H9 (cell line): ENCODE data around the gene NHERF1. TPM values are rescaled to one million over a fixed set of nuclear protein-coding genes. Genes with fewer than 3 reads are reported as not detected.
A peak's percentile ranks its signal among the peaks of the same experiment; 100 is the strongest.

Experiments used
- DNase-seq: peaks from one replicate; pipeline ENCODE4 v3.0.0-alpha.2; 2017
- H2AFZ ChIP-seq: one replicate; pipeline ENCODE4 v1.6.1; 2013; ENCODE audit warnings: mild to moderate bottlenecking, low read length, control low read depth, moderate library complexity
- H2AK5ac ChIP-seq: 2 replicates; pipeline ENCODE4 v1.6.1; 2013; ENCODE audit warnings: low read length, control low read depth, mixed read lengths; ENCODE audit not compliant: insufficient read length
- H2BK120ac ChIP-seq: one replicate; pipeline ENCODE4 v1.6.1; 2013; ENCODE audit warnings: low read depth, mild to moderate bottlenecking, low read length, control low read depth, inconsistent platforms; ENCODE audit not compliant: poor library complexity, severe bottlenecking
- H2BK12ac ChIP-seq: 2 replicates; pipeline ENCODE4 v1.6.1; 2013; ENCODE audit warnings: low read length, control low read depth, mixed read lengths, low read depth; ENCODE audit not compliant: insufficient read length
- H2BK15ac ChIP-seq: 2 replicates; pipeline ENCODE4 v1.6.1; 2013; ENCODE audit warnings: low read depth, low read length, control low read depth
- H2BK20ac ChIP-seq: one replicate; pipeline ENCODE4 v1.6.1; 2013; ENCODE audit warnings: low read depth, mild to moderate bottlenecking, low read length, control low read depth, inconsistent platforms; ENCODE audit not compliant: poor library complexity, severe bottlenecking
- H2BK5ac ChIP-seq: 2 replicates; pipeline ENCODE4 v1.6.1; 2013; ENCODE audit warnings: low read length, control low read depth, mixed read lengths; ENCODE audit not compliant: insufficient read length
- H3K14ac ChIP-seq: 2 replicates; pipeline ENCODE4 v1.6.1; 2013; ENCODE audit warnings: low read length, control low read depth; ENCODE audit not compliant: insufficient read depth
- H3K18ac ChIP-seq: 2 replicates; pipeline ENCODE4 v1.6.1; 2013; ENCODE audit warnings: low read depth, mild to moderate bottlenecking, mixed read lengths, low read length, control low read depth; ENCODE audit not compliant: insufficient read length
- H3K23ac ChIP-seq: 2 replicates; pipeline ENCODE4 v1.6.1; 2013; ENCODE audit warnings: low read length, control low read depth, mixed read lengths, low read depth; ENCODE audit not compliant: insufficient read length
- H3K23me2 ChIP-seq: 2 replicates; pipeline ENCODE4 v1.6.1; 2013; ENCODE audit warnings: low read depth, mild to moderate bottlenecking, mixed read lengths, low read length, control low read depth; ENCODE audit not compliant: insufficient read length, poor library complexity, severe bottlenecking
- H3K27ac ChIP-seq: 2 replicates; pipeline ENCODE4 v1.5.1; 2013; ENCODE audit warnings: low read length, control low read depth, mixed read lengths, low read depth; ENCODE audit not compliant: insufficient read length
- H3K27me3 ChIP-seq: 2 replicates; pipeline ENCODE4 v1.6.1; 2013; ENCODE audit warnings: low read length, control low read depth, inconsistent platforms; ENCODE audit not compliant: insufficient read depth
- H3K4ac ChIP-seq: 2 replicates; pipeline ENCODE4 v1.6.1; 2013; ENCODE audit warnings: low read depth, mild to moderate bottlenecking, control low read depth, inconsistent platforms, low read length, moderate library complexity
- H3K4me1 ChIP-seq: 2 replicates; pipeline ENCODE4 v1.6.1; 2013; ENCODE audit warnings: low read length, control low read depth, inconsistent platforms; ENCODE audit not compliant: insufficient read depth
- H3K4me2 ChIP-seq: 2 replicates; pipeline ENCODE4 v1.6.1; 2013; ENCODE audit warnings: low read length, control low read depth, mixed read lengths; ENCODE audit not compliant: insufficient read length, insufficient read depth
- H3K56ac ChIP-seq: 2 replicates; pipeline ENCODE4 v1.6.1; 2013; ENCODE audit warnings: low read depth, mild to moderate bottlenecking, mixed read lengths, low read length, control low read depth; ENCODE audit not compliant: insufficient read length
- H3K79me1 ChIP-seq: 2 replicates; pipeline ENCODE4 v1.6.1; 2013; ENCODE audit warnings: low read depth, mild to moderate bottlenecking, moderate library complexity, low read length, control low read depth, inconsistent platforms; ENCODE audit not compliant: insufficient read depth, poor library complexity, severe bottlenecking
- H3K79me2 ChIP-seq: 2 replicates; pipeline ENCODE4 v1.6.1; 2013; ENCODE audit warnings: low read length, control low read depth, inconsistent platforms; ENCODE audit not compliant: insufficient read depth
- H3K9ac ChIP-seq: 2 replicates; pipeline ENCODE4 v1.6.1; 2013; ENCODE audit warnings: low read length, control low read depth, mixed read lengths; ENCODE audit not compliant: insufficient read length; ENCODE audit errors: extremely low read depth
- H3K9me3 ChIP-seq: one replicate; pipeline ENCODE4 v1.6.1; 2013; ENCODE audit warnings: low read depth, low read length, inconsistent platforms; ENCODE audit not compliant: control insufficient read depth
- H3T11ph ChIP-seq: one replicate; pipeline ENCODE4 v1.6.1; 2013; ENCODE audit warnings: mild to moderate bottlenecking, low read length, control low read depth, inconsistent platforms
- H4K20me1 ChIP-seq: one replicate; pipeline ENCODE4 v1.6.1; 2013; ENCODE audit not compliant: control insufficient read depth, insufficient read length, insufficient read depth
- H4K5ac ChIP-seq: 2 replicates; pipeline ENCODE4 v1.6.1; 2013; ENCODE audit warnings: low read depth, mild to moderate bottlenecking, mixed read lengths, low read length, control low read depth; ENCODE audit not compliant: insufficient read length
- H4K8ac ChIP-seq: replicated peaks from 2 replicates; pipeline ENCODE4 v1.6.1; 2013; ENCODE audit warnings: low read length, control low read depth, mixed read lengths, low read depth; ENCODE audit not compliant: insufficient read length
- H4K91ac ChIP-seq: 2 replicates; pipeline ENCODE4 v1.6.1; 2013; ENCODE audit warnings: low read depth, mild to moderate bottlenecking, moderate library complexity, mixed read lengths, low read length, control low read depth; ENCODE audit not compliant: insufficient read length
- H3K27ac Mint-ChIP-seq, 3 experiments: 2 replicates in 2 of 3; 3 replicates in 1 of 3; pipeline ENCODE4 v1.8.0; 2020 to 2021; ENCODE audit warnings: mixed read lengths in 3 of 3, mild to moderate bottlenecking in 1 of 3, moderate library complexity in 1 of 3
- H3K27me3 Mint-ChIP-seq: 2 replicates; pipeline ENCODE4 v1.8.0; 2021; ENCODE audit warnings: low read depth, mild to moderate bottlenecking, moderate library complexity, mixed read lengths
- H3K36me3 Mint-ChIP-seq, 3 experiments: 2 replicates in 2 of 3; 3 replicates in 1 of 3; pipeline ENCODE4 v1.8.0; 2020 to 2021; ENCODE audit warnings: low read depth in 3 of 3, mixed read lengths in 3 of 3; ENCODE audit not compliant: insufficient read depth in 1 of 3
- H3K4me1 Mint-ChIP-seq, 2 experiments: 2 replicates each; pipeline ENCODE4 v1.8.0; 2020; ENCODE audit warnings: mixed read lengths in 2 of 2
- H3K4me3 Mint-ChIP-seq, 2 experiments: 2 replicates in 1 of 2; 3 replicates in 1 of 2; pipeline ENCODE4 v1.8.0; 2020 to 2021; ENCODE audit warnings: mild to moderate bottlenecking in 2 of 2, mixed read lengths in 2 of 2, moderate library complexity in 1 of 2
- H3K9me3 Mint-ChIP-seq, 2 experiments: 2 replicates in 1 of 2; 3 replicates in 1 of 2; pipeline ENCODE4 v1.8.0; 2020; ENCODE audit warnings: mild to moderate bottlenecking in 2 of 2, mixed read lengths in 2 of 2, moderate library complexity in 1 of 2
- WGBS: extraction: QIAGEN DNeasy Blood & Tissue Kit; methylation state at CpG from one replicate; pipeline ENCODE4 v1.1.7; 2013; ENCODE audit warnings: missing lambda C conversion rate, low lambda C conversion rate, mixed read lengths; ENCODE audit not compliant: insufficient read length; ENCODE audit errors: extremely low coverage; 5-methylcytosine and 5-hydroxymethylcytosine counted together
- microRNA-seq: library from miRNA; unstranded; fragments of <30 nt; microRNA quantifications from one replicate; pipeline ENCODE4, GENCODE V29; 2020; ENCODE audit warnings: borderline microRNAs expressed
- total RNA-seq: library from RNA; stranded (reverse); gene quantifications from 2 replicates; pipeline ENCODE4 v1.2.1, GENCODE V29; 2021
- TF ChIP-seq, protein P1 (sequence below): fragments of 200-600 bp; sonication (generic); conservative IDR thresholded peaks from 3 replicates; pipeline ENCODE4 v1.8.0; 2021; ENCODE audit warnings: antibody characterized with exemption, mild to moderate bottlenecking

The NHERF1 gene
- total RNA-seq, 1 experiment from 2014 or later = 74.4 TPM

DNA sequence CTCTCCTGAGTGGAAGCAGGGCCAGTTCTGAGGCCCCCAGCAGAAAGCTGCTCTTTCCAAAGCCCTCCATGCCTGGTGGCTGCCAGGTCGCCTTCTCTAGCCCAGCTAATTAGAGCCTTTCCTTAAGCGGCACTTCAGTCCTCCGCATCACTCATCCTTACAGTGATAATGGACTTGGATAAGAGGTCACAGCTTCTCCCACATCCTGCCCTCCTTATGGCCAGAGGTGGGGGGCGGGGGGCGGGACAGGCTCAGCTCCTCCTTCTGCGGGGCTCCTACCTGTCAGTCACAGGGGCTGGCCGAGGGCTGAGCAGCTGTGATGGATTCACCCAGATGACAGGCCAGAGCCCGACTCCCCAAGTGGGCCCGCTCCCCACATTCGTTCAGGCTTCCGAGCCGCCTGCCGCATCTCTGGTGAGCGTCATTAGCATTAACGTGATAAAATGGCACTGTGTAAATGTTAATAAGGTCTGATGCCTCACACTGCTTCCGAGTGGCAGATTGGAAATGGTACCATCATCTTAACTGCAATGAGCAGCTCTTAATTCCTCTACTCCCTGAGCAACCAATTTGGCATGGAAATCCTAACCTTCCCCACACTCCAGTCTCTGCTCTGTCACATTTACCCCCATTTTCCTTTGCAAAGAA lies 70.0 kb downstream of the NHERF1 start:
- Histone ChIP-seq H3K23me2 (no peaks in the 10 kb centered on the region), H3K79me2 (no peaks in the 10 kb centered on the region), H3K18ac (no peak overlapping the region), H3K27me3 (no peaks in the 10 kb centered on the region), H2BK20ac (no peak overlapping the region), H4K5ac (no peak overlapping the region), H2BK120ac (no peak overlapping the region), H2AK5ac (no peak overlapping the region), H3K79me1 (no peaks in the 10 kb centered on the region), H3K4me1 (no peaks in the 10 kb centered on the region), H2BK5ac (no peak overlapping the region), H3K4me2 (no peak overlapping the region), H3K9me3 (no peaks in the 10 kb centered on the region), H3K56ac (no peak overlapping the region), H3K27ac (no peak overlapping the region), H2BK12ac (no peak overlapping the region), H2BK15ac (no peak overlapping the region), H4K20me1 (no peaks in the 10 kb centered on the region), H4K91ac (no peak overlapping the region), H4K8ac (no peak overlapping the region), H3K9ac (no peak overlapping the region), H2AFZ (no peak overlapping the region), H3T11ph (no peak overlapping the region), H3K4ac (no peak overlapping the region), H3K23ac (no peak overlapping the region), H3K14ac (no peak overlapping the region)
- TF ChIP-seq, protein P1, sequence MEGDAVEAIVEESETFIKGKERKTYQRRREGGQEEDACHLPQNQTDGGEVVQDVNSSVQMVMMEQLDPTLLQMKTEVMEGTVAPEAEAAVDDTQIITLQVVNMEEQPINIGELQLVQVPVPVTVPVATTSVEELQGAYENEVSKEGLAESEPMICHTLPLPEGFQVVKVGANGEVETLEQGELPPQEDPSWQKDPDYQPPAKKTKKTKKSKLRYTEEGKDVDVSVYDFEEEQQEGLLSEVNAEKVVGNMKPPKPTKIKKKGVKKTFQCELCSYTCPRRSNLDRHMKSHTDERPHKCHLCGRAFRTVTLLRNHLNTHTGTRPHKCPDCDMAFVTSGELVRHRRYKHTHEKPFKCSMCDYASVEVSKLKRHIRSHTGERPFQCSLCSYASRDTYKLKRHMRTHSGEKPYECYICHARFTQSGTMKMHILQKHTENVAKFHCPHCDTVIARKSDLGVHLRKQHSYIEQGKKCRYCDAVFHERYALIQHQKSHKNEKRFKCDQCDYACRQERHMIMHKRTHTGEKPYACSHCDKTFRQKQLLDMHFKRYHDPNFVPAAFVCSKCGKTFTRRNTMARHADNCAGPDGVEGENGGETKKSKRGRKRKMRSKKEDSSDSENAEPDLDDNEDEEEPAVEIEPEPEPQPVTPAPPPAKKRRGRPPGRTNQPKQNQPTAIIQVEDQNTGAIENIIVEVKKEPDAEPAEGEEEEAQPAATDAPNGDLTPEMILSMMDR = no peak
- no CpG with 5 or more reads among the region's 16 CpGs for WGBS
- Mint-ChIP-seq H3K27ac (no peak overlapping the region; a peak in 1 of 7 replicates), H3K9me3 (no peaks in the 10 kb centered on the region), H3K36me3 (peaks cover 4 to 6% (median 5%) of the 10 kb centered on the region in 3 experiments; a peak in 5 of 7 replicates), H3K27me3 (no peaks in the 10 kb centered on the region; the same call in 1 of the 2 replicates), H3K4me3 (no peak overlapping the region), H3K4me1 (peaks cover 4 to 7% of the 10 kb centered on the region in 2 experiments; a peak in 3 of 4 replicates)
- DNase-seq = no peak

Small RNA genes within 50 kb of the gene (microRNA-seq; reads per million reads assigned to microRNA genes)
- 5.5 reads per million, percentile 37 among the genes with 10 or more reads in this experiment for gene MIR3615

Other genes starting within 250 kb of the NHERF1 start
- not detected in 2 replicates for gene CD300LB, start 217.2 kb upstream of the NHERF1 start, total RNA-seq
- not detected in 2 replicates for gene CD300C, start 202.5 kb upstream of the NHERF1 start, total RNA-seq
- not detected in 2 replicates for gene CD300H, start 181.1 kb upstream of the NHERF1 start, total RNA-seq
- gene CD300LD, start 156.3 kb upstream of the NHERF1 start, total RNA-seq = not detected in 2 replicates
- not detected in 2 replicates for gene CD300E, start 124.9 kb upstream of the NHERF1 start, total RNA-seq
- gene CD300LF, start 35.7 kb upstream of the NHERF1 start, total RNA-seq = not detected in 2 replicates
- 2.5 and 3.6 TPM in 2 replicates for gene RAB37, start 11.4 kb upstream of the NHERF1 start, total RNA-seq
- 53.5 and 63.5 TPM in 2 replicates for gene NAT9, start 27.7 kb downstream of the NHERF1 start, total RNA-seq
- 0.13 and 0.44 TPM in 2 replicates for gene GRIN2C, start 111.3 kb downstream of the NHERF1 start, total RNA-seq
- 39.7 and 43.2 TPM in 2 replicates for gene FDXR, start 124.4 kb downstream of the NHERF1 start, total RNA-seq
- 0.94 and 1.2 TPM in 2 replicates for gene FADS6, start 145.0 kb downstream of the NHERF1 start, total RNA-seq
- gene USH1G, start 174.6 kb downstream of the NHERF1 start, total RNA-seq = 2.5 and 2.7 TPM in 2 replicates
- gene OTOP2, start 175.6 kb downstream of the NHERF1 start, total RNA-seq = 0.11 TPM in 1 of 2 replicates, not detected in the other
- not detected in 2 replicates for gene OTOP3, start 187.3 kb downstream of the NHERF1 start, total RNA-seq
- 12.7 and 13.9 TPM in 2 replicates for gene HID1, start 224.1 kb downstream of the NHERF1 start, total RNA-seq
- gene CDR2L, start 239.0 kb downstream of the NHERF1 start, total RNA-seq = 23.3 and 24.0 TPM in 2 replicates